HG03442 (cell line): ENCODE results near the gene ALG14.

Source experiments
- ATAC-seq: cut with Tn5 transposase; IDR thresholded peaks from one replicate; pipeline ENCODE4 v1.9.1; 2021; ENCODE audit warnings: mild to moderate bottlenecking, moderate library complexity; ENCODE audit not compliant: unreplicated experiment

The ALG14 gene

GRCh38 chr1:94934551-94934950, 138.2 kb downstream of the ALG14 start:
- ATAC-seq: no peak

- ATAC-seq: no peak
Measured at GRCh38 chr1:94931254-94931841, 141.4 kb downstream of the ALG14 start.

- no peak for ATAC-seq
Measured at GRCh38 chr1:94929351-94930217, 143.2 kb downstream of the ALG14 start.

- no peak for ATAC-seq
Measured at GRCh38 chr1:94928293-94928939, 144.3 kb downstream of the ALG14 start.

- ATAC-seq: peak; percentile 19
Measured at GRCh38 chr1:94927405-94928175, 145.2 kb downstream of the ALG14 start.

GRCh38 chr1:94926915-94927404, 145.8 kb downstream of the ALG14 start, which contains the start of gene CNN3:
TSS of gene CNN3 (minus strand) at chr1:94927110. CDS start at chr1:94926894, 216 bp downstream.
- peak; percentile 88 for ATAC-seq

GRCh38 chr1:94926126-94926914, 146.4 kb downstream of the ALG14 start:
- peak; percentile 23 for ATAC-seq

- ATAC-seq: no peak
Measured at GRCh38 chr1:94925561-94926125, 147.1 kb downstream of the ALG14 start.

- ATAC-seq: no peak
Measured at GRCh38 chr1:94925004-94925403, 147.7 kb downstream of the ALG14 start.
